H1 (cell line): Measurements from ENCODE around the gene PRXL2B. TPM values are rescaled to one million over a fixed set of nuclear protein-coding genes. Genes with fewer than 3 reads are reported as not detected.

Source experiments
- CHD7 ChIP-seq: fragments of 300-600 bp; sonication (generic); IDR thresholded peaks from 2 replicates; pipeline ENCODE4 v1.7.1; 2012; ENCODE audit warnings: low read length, moderate library complexity, mild to moderate bottlenecking, inconsistent platforms; ENCODE audit not compliant: insufficient replicate concordance
- polyA plus RNA-seq, 7 experiments: library from polyadenylated mRNA; depleted of rRNA in 3 of 7; stranded (reverse) in 5 of 7; unstranded in 2 of 7; fragments of >200 nt in 5 of 7; fragments of 200-250 nt in 2 of 7; gene quantifications; 1 replicate in 5 of 7; 2 replicates in 1 of 7; 4 replicates in 1 of 7; pipeline versions ENCODE4 v1.2.1 to v1.2.3, GENCODE V29; 2011 to 2013; ENCODE audit warnings: missing spikeins in 2 of 7, mixed read lengths in 2 of 7
- total RNA-seq: library from RNA; stranded (reverse); fragmentation: NEBNext Ultra II Directional; extraction: Animal tissue kit (Norgen Biotek cat#: 25700); gene quantifications from 2 replicates; pipeline ENCODE4 v1.2.1, GENCODE V29; 2021

The PRXL2B gene
- total and polyA plus RNA-seq, 2 of the 8 experiments (the other 6 are each of a cell fraction or from before 2014, with no cell fraction given), result 35.3 to 46.0 TPM

DNA sequence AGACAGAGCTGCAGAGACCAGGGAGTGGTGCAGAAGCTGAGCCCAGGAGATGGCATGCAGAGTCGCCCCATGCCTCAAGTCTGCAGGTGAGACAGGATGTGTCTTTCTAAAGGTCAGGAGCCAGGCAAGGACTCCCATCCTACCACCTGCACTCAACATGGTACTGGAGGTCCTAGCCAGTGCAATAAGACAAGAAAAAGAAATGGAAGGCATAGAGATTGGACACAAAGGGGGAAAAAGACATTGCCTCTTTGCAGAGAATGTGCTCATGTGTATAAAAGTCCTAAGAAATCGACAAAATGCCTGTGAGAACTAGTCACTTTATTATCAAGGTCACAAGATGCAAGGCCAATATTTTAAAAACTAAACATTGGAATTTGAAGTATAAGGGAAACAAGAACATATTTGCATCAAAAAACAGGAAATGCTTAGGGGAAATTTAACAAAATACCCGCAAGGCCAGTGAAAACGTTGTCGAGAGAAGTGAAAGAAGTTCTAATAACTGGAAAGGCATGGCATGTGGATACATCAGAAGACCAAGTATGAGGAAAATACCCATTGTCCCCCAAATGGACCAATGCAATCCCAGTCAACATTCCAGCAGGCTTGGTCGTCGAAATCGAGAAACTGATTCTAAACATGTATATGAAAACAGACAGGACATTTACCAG is 13.2 kb upstream of the PRXL2B start (continued):
- no peak for TF ChIP-seq CHD7
